OCI-LY7 (cell line): Measurements from ENCODE around the gene PKN1. TPM values are rescaled to one million over a fixed set of nuclear protein-coding genes. Genes with fewer than 3 reads are reported as not detected.

ENCODE experiments used
- BruUV-seq: library from RNA; stranded (reverse); fragments of 400-500 nt; replicated peaks from 2 replicates; lab custom pipeline; 2021; lab: Mats Ljungman, UMichigan
- CTCF ChIA-PET: fragments of 300-600 bp; sonication (Branson Sonifier 250); formaldehyde crosslinking; loops from one replicate; lab custom pipeline; 2022; ENCODE audit warnings: antibody characterized with exemption; ENCODE audit not compliant: unreplicated experiment; lab: Charles Lee
- POLR2A ChIA-PET: fragments of 300-600 bp; sonication (Branson Sonifier 250); formaldehyde crosslinking; loops from one replicate; lab custom pipeline; 2022; ENCODE audit warnings: antibody characterized with exemption; lab: Charles Lee
- DNase-seq: peaks from one replicate; pipeline ENCODE4 v3.0.0-alpha.2; 2015; ENCODE audit warnings: low spot score
- H2AFZ ChIP-seq: fragments of 200-600 bp; sonication (generic), shearing (Covaris generic); 2 replicates; pipeline ENCODE4 v1.6.1; 2014; ENCODE audit warnings: mild to moderate bottlenecking, antibody characterized with exemption, low read length, moderate library complexity
- H3K27ac ChIP-seq: fragments of 200-600 bp; sonication (generic); 2 replicates; pipeline ENCODE4 v1.5.1; 2014; ENCODE audit warnings: mixed run types, low read depth, mild to moderate bottlenecking, moderate library complexity, low read length, inconsistent platforms; ENCODE audit not compliant: poor library complexity, severe bottlenecking
- H3K36me3 ChIP-seq: fragments of 200-600 bp; sonication (generic); 2 replicates; pipeline ENCODE4 v1.6.1; 2014; ENCODE audit warnings: mild to moderate bottlenecking, antibody characterized with exemption, low read length, moderate library complexity, mixed read lengths; ENCODE audit not compliant: insufficient read depth
- H3K4me1 ChIP-seq: fragments of 200-600 bp; sonication (generic); 2 replicates; pipeline ENCODE4 v1.5.1; 2014; ENCODE audit warnings: mild to moderate bottlenecking, low read length; ENCODE audit not compliant: insufficient read depth, poor library complexity, severe bottlenecking
- H3K4me2 ChIP-seq: fragments of 200-600 bp; sonication (generic); 2 replicates; pipeline ENCODE4 v1.6.1; 2014; ENCODE audit warnings: mild to moderate bottlenecking, low read length
- H3K4me3 ChIP-seq: fragments of 200-600 bp; sonication (generic); 2 replicates; pipeline ENCODE4 v1.5.1; 2014; ENCODE audit warnings: mild to moderate bottlenecking, low read depth, low read length; ENCODE audit not compliant: poor library complexity, severe bottlenecking
- H3K79me2 ChIP-seq: fragments of 200-600 bp; sonication (generic); 2 replicates; pipeline ENCODE4 v1.6.1; 2016; ENCODE audit warnings: low read depth, mild to moderate bottlenecking, low read length, moderate library complexity, mixed read lengths; ENCODE audit not compliant: insufficient read depth
- H3K9me2 ChIP-seq: fragments of 200-600 bp; sonication (generic); 2 replicates; pipeline ENCODE4 v1.6.1; 2016; ENCODE audit warnings: mild to moderate bottlenecking, low read length, mixed read lengths; ENCODE audit not compliant: insufficient read depth
- H3K9me3 ChIP-seq: fragments of 200-600 bp; sonication (generic); 2 replicates; pipeline ENCODE4 v1.6.1; 2014; ENCODE audit warnings: mild to moderate bottlenecking, mixed run types, low read length, mixed read lengths
- H4K20me1 ChIP-seq: fragments of 200-600 bp; sonication (generic); 2 replicates; pipeline ENCODE4 v1.6.1; 2014; ENCODE audit warnings: mild to moderate bottlenecking, antibody characterized with exemption, low read length, moderate library complexity, mixed read lengths; ENCODE audit not compliant: insufficient read depth
- EZH2phosphoT487 ChIP-seq: fragments of 200-600 bp; sonication (generic); IDR thresholded peaks from 2 replicates; pipeline ENCODE4 v1.6.1; 2018; ENCODE audit warnings: low read depth, borderline replicate concordance, mild to moderate bottlenecking, mixed run types, antibody characterized with exemption, low read length, moderate library complexity, mixed read lengths
- intact Hi-C: fragments of 100-400 bp; cut with micrococcal nuclease; formaldehyde crosslinking; loops from one replicate; pipeline ENCODE4 v1.10.0; 2022; ENCODE audit not compliant: unreplicated experiment
- total RNA-seq, 2 experiments: library from RNA; depleted of rRNA in 1 of 2; stranded (reverse); fragments of >200 nt in 1 of 2; shearing (Covaris generic) in 1 of 2; gene quantifications; 2 replicates each; pipeline ENCODE4 v1.2.3, GENCODE V29; 2014 to 2022
- TF ChIP-seq, protein P1 (sequence below): fragments of 200-600 bp; sonication (generic); conservative IDR thresholded peaks from 2 replicates; pipeline ENCODE4 v1.5.1; 2014; ENCODE audit warnings: mild to moderate bottlenecking, antibody characterized with exemption, low read length, moderate library complexity, mixed read lengths

The PKN1 gene
- total RNA-seq, 2 experiments from 2014 or later: 117 to 233 TPM

DNA sequence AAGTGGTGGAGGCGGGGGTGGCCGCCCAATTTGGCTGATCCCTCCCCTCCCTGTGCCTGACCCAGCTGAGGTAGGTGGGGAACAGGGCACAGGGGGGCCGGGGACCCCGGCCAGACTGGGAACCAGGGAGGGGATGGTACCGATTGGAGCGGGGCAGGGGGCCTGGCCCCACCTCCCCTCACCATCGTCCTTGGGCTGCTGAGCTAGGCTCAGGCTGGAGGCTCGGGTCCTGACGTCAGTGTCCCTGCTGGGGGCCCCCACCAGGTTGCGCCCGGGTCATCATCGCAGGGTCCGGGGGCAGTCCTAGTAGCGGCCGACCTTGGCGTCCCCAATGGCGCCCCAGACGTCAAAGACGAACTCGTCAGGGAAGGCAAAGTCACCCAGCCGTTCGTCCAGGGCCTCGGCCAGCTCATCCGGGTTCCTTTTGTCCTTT is 45.0 kb downstream of the PKN1 start:
- Histone ChIP-seq H3K4me2 (no peak overlapping the region), H3K79me2 (no peaks in the 10 kb centered on the region), H3K27ac (no peak overlapping the region), H3K4me1 (no peaks in the 10 kb centered on the region), H3K36me3 (no peaks in the 10 kb centered on the region), H3K9me2 (no peaks in the 10 kb centered on the region), H4K20me1 (no peaks in the 10 kb centered on the region), H3K4me3 (no peak overlapping the region), H2AFZ (no peak overlapping the region), H3K9me3 (no peaks in the 10 kb centered on the region)
- CTCF ChIA-PET: no interaction called here
- no peak for TF ChIP-seq EZH2phosphoT487
- TF ChIP-seq, protein P1, sequence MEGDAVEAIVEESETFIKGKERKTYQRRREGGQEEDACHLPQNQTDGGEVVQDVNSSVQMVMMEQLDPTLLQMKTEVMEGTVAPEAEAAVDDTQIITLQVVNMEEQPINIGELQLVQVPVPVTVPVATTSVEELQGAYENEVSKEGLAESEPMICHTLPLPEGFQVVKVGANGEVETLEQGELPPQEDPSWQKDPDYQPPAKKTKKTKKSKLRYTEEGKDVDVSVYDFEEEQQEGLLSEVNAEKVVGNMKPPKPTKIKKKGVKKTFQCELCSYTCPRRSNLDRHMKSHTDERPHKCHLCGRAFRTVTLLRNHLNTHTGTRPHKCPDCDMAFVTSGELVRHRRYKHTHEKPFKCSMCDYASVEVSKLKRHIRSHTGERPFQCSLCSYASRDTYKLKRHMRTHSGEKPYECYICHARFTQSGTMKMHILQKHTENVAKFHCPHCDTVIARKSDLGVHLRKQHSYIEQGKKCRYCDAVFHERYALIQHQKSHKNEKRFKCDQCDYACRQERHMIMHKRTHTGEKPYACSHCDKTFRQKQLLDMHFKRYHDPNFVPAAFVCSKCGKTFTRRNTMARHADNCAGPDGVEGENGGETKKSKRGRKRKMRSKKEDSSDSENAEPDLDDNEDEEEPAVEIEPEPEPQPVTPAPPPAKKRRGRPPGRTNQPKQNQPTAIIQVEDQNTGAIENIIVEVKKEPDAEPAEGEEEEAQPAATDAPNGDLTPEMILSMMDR: no peak
- intact Hi-C loops: no loop called here
- POLR2A ChIA-PET: no interaction called here
- no TSS peak for BruUV-seq
- DNase-seq: no peak

DNA sequence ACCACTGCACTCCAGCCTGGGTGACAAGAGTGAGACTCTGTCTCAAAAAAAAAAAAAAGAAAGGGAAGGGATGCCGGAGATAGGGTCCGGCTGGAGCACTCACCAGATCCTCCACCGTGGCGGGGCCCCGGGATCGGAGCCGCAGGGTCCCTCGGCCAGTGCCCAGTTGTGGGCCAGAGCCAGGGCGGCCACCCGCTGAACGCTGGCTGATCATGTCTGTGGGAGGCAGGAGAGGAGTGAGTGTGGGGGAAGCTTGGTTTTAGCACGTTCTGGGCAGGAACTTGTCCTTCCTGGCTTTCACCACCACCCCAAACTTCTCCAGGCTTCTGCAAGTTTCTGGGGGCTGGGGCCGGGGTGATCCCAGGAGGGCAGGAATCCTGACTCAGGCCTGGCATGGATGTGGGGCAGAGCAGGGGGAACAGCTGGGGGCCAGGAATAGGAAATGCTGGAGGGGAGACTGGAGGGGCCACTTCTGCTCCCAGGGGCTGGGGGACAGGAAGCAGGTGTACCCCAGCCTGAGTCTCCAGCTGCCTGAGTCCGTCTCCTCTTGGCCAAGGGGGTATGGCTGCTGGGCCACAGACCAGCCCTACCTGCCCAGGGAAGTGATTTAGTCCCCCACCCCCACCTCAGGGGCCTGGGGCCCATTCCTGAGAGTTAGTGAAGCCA is 46.3 kb downstream of the PKN1 start:
- TF ChIP-seq EZH2phosphoT487: no peak
- TF ChIP-seq, protein P1: no peak
- Histone ChIP-seq H3K9me3 (no peaks in the 10 kb centered on the region), H3K9me2 (no peaks in the 10 kb centered on the region), H3K4me1 (no peaks in the 10 kb centered on the region), H3K79me2 (no peaks in the 10 kb centered on the region), H2AFZ (no peak overlapping the region), H3K27ac (no peak overlapping the region), H3K36me3 (no peaks in the 10 kb centered on the region), H4K20me1 (no peaks in the 10 kb centered on the region), H3K4me3 (no peak overlapping the region), H3K4me2 (no peak overlapping the region)
- no peak for DNase-seq
- no TSS peak for BruUV-seq
- ChIA-PET CTCF (interaction anchor here (0.8 kb wide), 1 partner anchor 47 kb away, joined by 3 read pairs; no protein-coding TSS in a partner anchor), POLR2A (interaction anchor here (1.3 kb wide), 1 partner anchor 16 kb away, joined by 3 read pairs; the partner anchor contains the start of gene GIPC1)
- intact Hi-C loops: no loop called here
